Measurements from ENCODE around the gene DMTF1.

DMTF1 gene

GRCh38 chr7:87147500-87147899, 4.8 kb upstream of the DMTF1 start:
- no peak for DNase-seq (ENCODE audit: low read depth in 2 of 2)

- DNase-seq (ENCODE audit: low read depth in 2 of 2) = no peak
These were observed 3.8 kb upstream of the DMTF1 start for GRCh38 chr7:87148332-87148955.

- no peak for DNase-seq (ENCODE audit: low read depth in 2 of 2)
These were observed 1.1 kb upstream of the DMTF1 start for GRCh38 chr7:87151002-87151728.

GRCh38 chr7:87151729-87152111, 533 bp upstream of the DMTF1 start:
- DNase-seq (ENCODE audit: low read depth in 2 of 2) = no peak

- no peak for DNase-seq (ENCODE audit: low read depth in 2 of 2)
These were observed 816 bp downstream of the DMTF1 start for GRCh38 chr7:87152897-87153641.

GRCh38 chr7:87154166-87154565, 1.9 kb downstream of the DMTF1 start:
- no peak for DNase-seq (ENCODE audit: low read depth in 2 of 2)

- DNase-seq (ENCODE audit: low read depth in 2 of 2) = no peak
These were observed 2.3 kb downstream of the DMTF1 start for GRCh38 chr7:87154569-87154968.

GRCh38 chr7:87155788-87156187, 3.5 kb downstream of the DMTF1 start:
- no peak for DNase-seq (ENCODE audit: low read depth in 2 of 2)

- no peak for DNase-seq (ENCODE audit: low read depth in 2 of 2)
These were observed 4.5 kb downstream of the DMTF1 start for GRCh38 chr7:87156709-87157108.

GRCh38 chr7:87159538-87159937, 7.3 kb downstream of the DMTF1 start:
- no peak for DNase-seq (ENCODE audit: low read depth in 2 of 2)

GRCh38 chr7:87164433-87164832, 12.2 kb downstream of the DMTF1 start:
- DNase-seq (ENCODE audit: low read depth in 2 of 2) = no peak

GRCh38 chr7:87170828-87171227, 18.6 kb downstream of the DMTF1 start:
- no peak for DNase-seq (ENCODE audit: low read depth in 2 of 2)

GRCh38 chr7:87171282-87171934, 19.2 kb downstream of the DMTF1 start:
- DNase-seq (ENCODE audit: low read depth in 2 of 2) = no peak

GRCh38 chr7:87173471-87173870, 21.2 kb downstream of the DMTF1 start:
- no peak for DNase-seq (ENCODE audit: low read depth in 2 of 2)

- DNase-seq (ENCODE audit: low read depth in 2 of 2) = no peak
These were observed 26.1 kb downstream of the DMTF1 start for GRCh38 chr7:87178320-87178719.

GRCh38 chr7:87179180-87179579, 26.9 kb downstream of the DMTF1 start:
- no peak for DNase-seq (ENCODE audit: low read depth in 2 of 2)

GRCh38 chr7:87187120-87187519, 34.9 kb downstream of the DMTF1 start:
- no peak for DNase-seq (ENCODE audit: low read depth in 2 of 2)

- no peak for DNase-seq (ENCODE audit: low read depth in 2 of 2)
These were observed 36.7 kb downstream of the DMTF1 start for GRCh38 chr7:87188930-87189329.

- no peak for DNase-seq (ENCODE audit: low read depth in 2 of 2)
These were observed 38.5 kb downstream of the DMTF1 start for GRCh38 chr7:87190783-87191182.

- no peak for DNase-seq (ENCODE audit: low read depth in 2 of 2)
These were observed 40.7 kb downstream of the DMTF1 start for GRCh38 chr7:87192784-87193487.

GRCh38 chr7:87193912-87194311, 41.7 kb downstream of the DMTF1 start:
- no peak for DNase-seq (ENCODE audit: low read depth in 2 of 2)

GRCh38 chr7:87199241-87199640, 47.0 kb downstream of the DMTF1 start:
- no peak for DNase-seq (ENCODE audit: low read depth in 2 of 2)
